Muscle of leg (tissue), 16 donors: ENCODE measurements around the gene RPS23. TPM values are rescaled to one million over a fixed set of nuclear protein-coding genes. Genes with fewer than 3 reads are reported as not detected.

ENCODE experiments used
- DNase-seq: peaks from one replicate; pipeline ENCODE4 v3.0.0; 2013
- H3K27ac ChIP-seq: one replicate; pipeline ENCODE4 v1.5.1; 2013; ENCODE audit warnings: mild to moderate bottlenecking, low read length, control low read depth
- H3K27me3 ChIP-seq: one replicate; pipeline ENCODE4 v1.6.1; 2013; ENCODE audit warnings: low read length; ENCODE audit not compliant: control insufficient read depth, insufficient read depth
- H3K36me3 ChIP-seq: one replicate; pipeline ENCODE4 v1.6.1; 2013; ENCODE audit warnings: low read length; ENCODE audit not compliant: control insufficient read depth, insufficient read depth
- H3K4me1 ChIP-seq: one replicate; pipeline ENCODE4 v1.6.1; 2013; ENCODE audit warnings: low read length; ENCODE audit not compliant: control insufficient read depth, insufficient read depth
- H3K4me3 ChIP-seq: one replicate; pipeline ENCODE4 v1.5.1; 2013; ENCODE audit warnings: low read length, control low read depth
- H3K9me3 ChIP-seq: replicated peaks from 2 replicates; pipeline ENCODE4 v1.6.1; 2013; ENCODE audit warnings: low read depth, low read length; ENCODE audit not compliant: control insufficient read depth
- WGBS: methylation state at CpG from one replicate; pipeline ENCODE4 v1.1.5; 2013; ENCODE audit warnings: missing lambda C conversion rate; ENCODE audit not compliant: insufficient coverage; 5-methylcytosine and 5-hydroxymethylcytosine counted together
- long read RNA-seq, 11 donors: transcript quantifications; one replicate each; lab custom pipeline, GENCODE V29; 2026
- polyA plus RNA-seq, 8 donors: library from polyadenylated mRNA; unstranded; fragments of 120-200 nt; gene quantifications; one replicate each; pipeline versions ENCODE4 v1.2.1 to v1.2.3, GENCODE V29; 2013; ENCODE audit warnings: inconsistent platforms in 1 of 8, low replicate concordance in 1 of 8; ENCODE audit not compliant: insufficient read length in 8 of 8, insufficient read depth in 1 of 8
- total RNA-seq: library from RNA; stranded (reverse); fragments of 120-200 nt; gene quantifications from one replicate; pipeline ENCODE4 v1.2.4, GENCODE V29; 2013

RPS23 gene
- total RNA-seq: 6,384 TPM
- 1,000 to 10,000 TPM; 3,178 to 4,214 (median 3,792) TPM for polyA plus RNA-seq
- long read RNA-seq, donor 1, transcript RPS23-207 (2 exons, 530 nt): minor isoform, 8 of 1,663 reads
- long read RNA-seq, donor 1, transcript RPS23-203 (3 exons, 576 nt): minor isoform, 283 of 1,663 reads
- long read RNA-seq, donor 1, transcript RPS23-204 (3 exons, 836 nt): minor isoform, 17 of 1,663 reads
- long read RNA-seq, donor 1, transcript RPS23-201 (4 exons, 3,437 nt): major isoform, 1,169 of 1,663 reads
- long read RNA-seq, donor 1, partial matches to known transcripts: 146 of 1,663 reads
- long read RNA-seq, donor 1, other reads (novel, unspliced or antisense): 39 of 1,663 reads
- long read RNA-seq, donor 2, transcript RPS23-203 (3 exons, 576 nt): minor isoform, 81 of 383 reads
- long read RNA-seq, donor 2, transcript RPS23-201 (4 exons, 3,437 nt): major isoform, 219 of 383 reads
- long read RNA-seq, donor 2, transcript RPS23-204 (3 exons, 836 nt): minor isoform, 6 of 383 reads
- long read RNA-seq, donor 2, partial matches to known transcripts: 62 of 383 reads
- long read RNA-seq, donor 2, other reads (novel, unspliced or antisense): 11 of 383 reads
- long read RNA-seq, donor 3, transcript RPS23-203 (3 exons, 576 nt): minor isoform, 320 of 2,465 reads
- long read RNA-seq, donor 3, transcript RPS23-201 (4 exons, 3,437 nt): major isoform, 1,823 of 2,465 reads
- long read RNA-seq, donor 3, transcript RPS23-207 (2 exons, 530 nt): minor isoform, 13 of 2,465 reads
- long read RNA-seq, donor 3, transcript RPS23-204 (3 exons, 836 nt): minor isoform, 24 of 2,465 reads
- long read RNA-seq, donor 3, partial matches to known transcripts: 186 of 2,465 reads
- long read RNA-seq, donor 3, other reads (novel, unspliced or antisense): 97 of 2,465 reads
- long read RNA-seq, donor 4, transcript RPS23-201 (4 exons, 3,437 nt): major isoform, 1,189 of 1,796 reads
- long read RNA-seq, donor 4, transcript RPS23-207 (2 exons, 530 nt): minor isoform, 14 of 1,796 reads
- long read RNA-seq, donor 4, transcript RPS23-204 (3 exons, 836 nt): minor isoform, 28 of 1,796 reads
- long read RNA-seq, donor 4, transcript RPS23-203 (3 exons, 576 nt): minor isoform, 304 of 1,796 reads
- long read RNA-seq, donor 4, partial matches to known transcripts: 202 of 1,796 reads
- long read RNA-seq, donor 4, other reads (novel, unspliced or antisense): 59 of 1,796 reads
- long read RNA-seq, donor 5, transcript RPS23-207 (2 exons, 530 nt): minor isoform, 40 of 6,673 reads
- long read RNA-seq, donor 5, transcript RPS23-204 (3 exons, 836 nt): minor isoform, 122 of 6,673 reads
- long read RNA-seq, donor 5, transcript RPS23-203 (3 exons, 576 nt): minor isoform, 845 of 6,673 reads
- long read RNA-seq, donor 5, transcript RPS23-201 (4 exons, 3,437 nt): major isoform, 4,733 of 6,673 reads
- long read RNA-seq, donor 5, partial matches to known transcripts: 681 of 6,673 reads
- long read RNA-seq, donor 5, other reads (novel, unspliced or antisense): 249 of 6,673 reads
- long read RNA-seq, donor 6, transcript RPS23-203 (3 exons, 576 nt): minor isoform, 996 of 6,600 reads
- long read RNA-seq, donor 6, transcript RPS23-207 (2 exons, 530 nt): minor isoform, 53 of 6,600 reads
- long read RNA-seq, donor 6, transcript RPS23-204 (3 exons, 836 nt): minor isoform, 88 of 6,600 reads
- long read RNA-seq, donor 6, transcript RPS23-201 (4 exons, 3,437 nt): major isoform, 4,618 of 6,600 reads
- long read RNA-seq, donor 6, partial matches to known transcripts: 625 of 6,600 reads
- long read RNA-seq, donor 6, other reads (novel, unspliced or antisense): 217 of 6,600 reads
- long read RNA-seq, donor 7, transcript RPS23-204 (3 exons, 836 nt): minor isoform, 55 of 5,175 reads
- long read RNA-seq, donor 7, transcript RPS23-201 (4 exons, 3,437 nt): major isoform, 3,634 of 5,175 reads
- long read RNA-seq, donor 7, transcript RPS23-207 (2 exons, 530 nt): minor isoform, 27 of 5,175 reads
- long read RNA-seq, donor 7, transcript RPS23-203 (3 exons, 576 nt): minor isoform, 731 of 5,175 reads
- long read RNA-seq, donor 7, partial matches to known transcripts: 625 of 5,175 reads
- long read RNA-seq, donor 7, other reads (novel, unspliced or antisense): 100 of 5,175 reads
- long read RNA-seq, donor 8, transcript RPS23-207 (2 exons, 530 nt): minor isoform, 17 of 3,167 reads
- long read RNA-seq, donor 8, transcript RPS23-201 (4 exons, 3,437 nt): major isoform, 1,983 of 3,167 reads
- long read RNA-seq, donor 8, transcript RPS23-204 (3 exons, 836 nt): minor isoform, 20 of 3,167 reads
- long read RNA-seq, donor 8, transcript RPS23-203 (3 exons, 576 nt): minor isoform, 608 of 3,167 reads
- long read RNA-seq, donor 8, partial matches to known transcripts: 453 of 3,167 reads
- long read RNA-seq, donor 8, other reads (novel, unspliced or antisense): 86 of 3,167 reads
- long read RNA-seq, donor 9, transcript RPS23-203 (3 exons, 576 nt): minor isoform, 499 of 3,293 reads
- long read RNA-seq, donor 9, transcript RPS23-201 (4 exons, 3,437 nt): major isoform, 2,180 of 3,293 reads
- long read RNA-seq, donor 9, transcript RPS23-207 (2 exons, 530 nt): minor isoform, 19 of 3,293 reads
- long read RNA-seq, donor 9, transcript RPS23-204 (3 exons, 836 nt): minor isoform, 56 of 3,293 reads
- long read RNA-seq, donor 9, partial matches to known transcripts: 455 of 3,293 reads
- long read RNA-seq, donor 9, other reads (novel, unspliced or antisense): 82 of 3,293 reads
- long read RNA-seq, donor 10, transcript RPS23-207 (2 exons, 530 nt): minor isoform, 11 of 4,873 reads
- long read RNA-seq, donor 10, transcript RPS23-201 (4 exons, 3,437 nt): major isoform, 2,800 of 4,873 reads
- long read RNA-seq, donor 10, transcript RPS23-203 (3 exons, 576 nt): minor isoform, 1,058 of 4,873 reads
- long read RNA-seq, donor 10, transcript RPS23-204 (3 exons, 836 nt): minor isoform, 39 of 4,873 reads
- long read RNA-seq, donor 10, partial matches to known transcripts: 841 of 4,873 reads
- long read RNA-seq, donor 10, other reads (novel, unspliced or antisense): 123 of 4,873 reads
- long read RNA-seq, donor 11, transcript RPS23-204 (3 exons, 836 nt): minor isoform, 32 of 3,499 reads
- long read RNA-seq, donor 11, transcript RPS23-203 (3 exons, 576 nt): minor isoform, 540 of 3,499 reads
- long read RNA-seq, donor 11, transcript RPS23-207 (2 exons, 530 nt): minor isoform, 13 of 3,499 reads
- long read RNA-seq, donor 11, transcript RPS23-201 (4 exons, 3,437 nt): major isoform, 2,371 of 3,499 reads
- long read RNA-seq, donor 11, partial matches to known transcripts: 432 of 3,499 reads
- long read RNA-seq, donor 11, other reads (novel, unspliced or antisense): 111 of 3,499 reads

GRCh38 chr5:82277987-82278710 lies at the start of gene RPS23:
RPS23 (minus strand) TSS chr5:82278354; CDS start chr5:82278323, 31 bp downstream.
- WGBS: under 1% methylated on average over 39 of the region's 60 CpGs
- H3K4me1 ChIP-seq: peaks cover 7% of the 10 kb centered on the region
- peak; percentile 98 for DNase-seq
- H3K36me3 ChIP-seq: peaks cover 27% of the 10 kb centered on the region
- H3K4me3 ChIP-seq: peak within 1 kb of the TSS; percentile 88
- peak within 1 kb of the TSS; percentile 82 for H3K27ac ChIP-seq
- no peaks in the 10 kb centered on the region for H3K9me3 ChIP-seq
- H3K27me3 ChIP-seq: no peaks in the 10 kb centered on the region

GRCh38 chr5:82327941-82328340 lies 49.8 kb upstream of the RPS23 start:
- no peak overlapping the region for H3K4me3 ChIP-seq
- no peaks in the 10 kb centered on the region for H3K27me3 ChIP-seq
- no peak for DNase-seq
- H3K27ac ChIP-seq: no peak overlapping the region
- H3K36me3 ChIP-seq: no peaks in the 10 kb centered on the region
- H3K9me3 ChIP-seq: no peaks in the 10 kb centered on the region
- H3K4me1 ChIP-seq: peaks cover 2% of the 10 kb centered on the region

- no CpG with 5 or more reads among the region's 1 CpG for WGBS
- Histone ChIP-seq H3K27ac (no peak overlapping the region), H3K4me1 (peaks cover 2% of the 10 kb centered on the region), H3K9me3 (no peaks in the 10 kb centered on the region), H3K27me3 (no peaks in the 10 kb centered on the region), H3K36me3 (no peaks in the 10 kb centered on the region), H3K4me3 (no peak overlapping the region)
- peak; percentile 47 for DNase-seq
These were observed 47.8 kb upstream of the RPS23 start for GRCh38 chr5:82325996-82326395.

- WGBS: 83% methylated on average over 7 of the region's 10 CpGs
- H3K27me3 ChIP-seq: no peaks in the 10 kb centered on the region
- no peak overlapping the region for H3K27ac ChIP-seq
- no peaks in the 10 kb centered on the region for H3K9me3 ChIP-seq
- no peak for DNase-seq
- no peak overlapping the region for H3K4me3 ChIP-seq
- H3K4me1 ChIP-seq: peaks cover 2% of the 10 kb centered on the region
- no peaks in the 10 kb centered on the region for H3K36me3 ChIP-seq
These were observed 47.0 kb upstream of the RPS23 start for GRCh38 chr5:82325155-82325554.

GRCh38 chr5:82320966-82321365 lies 42.8 kb upstream of the RPS23 start:
- Histone ChIP-seq H3K9me3 (no peaks in the 10 kb centered on the region), H3K27ac (no peak overlapping the region), H3K4me1 (peaks cover 2% of the 10 kb centered on the region), H3K36me3 (no peaks in the 10 kb centered on the region), H3K4me3 (no peak overlapping the region), H3K27me3 (no peaks in the 10 kb centered on the region)
- WGBS: 100% methylated on average over 1 of the region's 2 CpGs
- peak; percentile 24 for DNase-seq

- Histone ChIP-seq H3K27me3 (no peaks in the 10 kb centered on the region), H3K36me3 (no peaks in the 10 kb centered on the region), H3K4me3 (no peak overlapping the region), H3K9me3 (no peaks in the 10 kb centered on the region), H3K27ac (no peak overlapping the region), H3K4me1 (no peaks in the 10 kb centered on the region)
- 77% methylated on average over 4 of the region's 5 CpGs for WGBS
- DNase-seq: peak; percentile 57
These were observed 41.7 kb upstream of the RPS23 start for GRCh38 chr5:82319651-82320376.
